ENCODE results near the gene CHAF1A.

Gene CHAF1A

DNA sequence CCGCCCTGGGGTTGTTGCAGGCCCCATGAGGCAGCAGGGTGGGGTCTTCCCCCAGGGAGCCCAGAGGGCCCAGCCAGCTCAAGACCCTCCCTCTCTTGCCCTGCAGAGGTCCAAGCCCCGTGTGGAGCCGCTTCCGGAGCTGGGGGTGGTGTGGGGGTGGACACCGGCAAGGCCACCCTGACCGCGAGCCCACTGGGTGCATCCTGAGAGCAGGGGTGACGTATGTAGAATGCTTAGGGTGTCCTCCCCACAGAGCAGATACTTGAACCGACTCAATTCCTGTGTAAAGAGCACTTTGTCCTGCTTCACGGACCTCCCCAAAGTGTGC lies 40.3 kb downstream of the CHAF1A start:
- DNase-seq = no peak

DNA sequence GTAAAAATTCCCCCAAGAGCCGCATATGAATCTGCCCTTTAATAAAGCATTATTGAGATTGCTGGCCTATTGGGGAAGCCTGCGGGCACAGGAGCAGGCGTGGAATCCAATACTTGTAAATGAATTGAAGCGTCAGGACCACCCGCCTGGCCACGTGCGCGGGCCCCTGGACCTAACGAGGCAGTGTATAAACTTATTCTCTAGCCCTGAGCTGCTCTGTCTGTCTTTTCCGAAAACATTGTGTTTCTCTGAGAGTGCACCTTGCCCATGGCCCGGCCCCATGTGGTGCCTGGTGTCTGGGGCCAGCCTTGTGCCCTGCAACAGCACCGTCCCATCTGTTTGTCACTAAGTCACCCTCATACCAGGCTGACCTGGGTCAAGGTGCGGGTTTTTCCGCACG lies 40.7 kb downstream of the CHAF1A start:
- DNase-seq = no peak

DNA sequence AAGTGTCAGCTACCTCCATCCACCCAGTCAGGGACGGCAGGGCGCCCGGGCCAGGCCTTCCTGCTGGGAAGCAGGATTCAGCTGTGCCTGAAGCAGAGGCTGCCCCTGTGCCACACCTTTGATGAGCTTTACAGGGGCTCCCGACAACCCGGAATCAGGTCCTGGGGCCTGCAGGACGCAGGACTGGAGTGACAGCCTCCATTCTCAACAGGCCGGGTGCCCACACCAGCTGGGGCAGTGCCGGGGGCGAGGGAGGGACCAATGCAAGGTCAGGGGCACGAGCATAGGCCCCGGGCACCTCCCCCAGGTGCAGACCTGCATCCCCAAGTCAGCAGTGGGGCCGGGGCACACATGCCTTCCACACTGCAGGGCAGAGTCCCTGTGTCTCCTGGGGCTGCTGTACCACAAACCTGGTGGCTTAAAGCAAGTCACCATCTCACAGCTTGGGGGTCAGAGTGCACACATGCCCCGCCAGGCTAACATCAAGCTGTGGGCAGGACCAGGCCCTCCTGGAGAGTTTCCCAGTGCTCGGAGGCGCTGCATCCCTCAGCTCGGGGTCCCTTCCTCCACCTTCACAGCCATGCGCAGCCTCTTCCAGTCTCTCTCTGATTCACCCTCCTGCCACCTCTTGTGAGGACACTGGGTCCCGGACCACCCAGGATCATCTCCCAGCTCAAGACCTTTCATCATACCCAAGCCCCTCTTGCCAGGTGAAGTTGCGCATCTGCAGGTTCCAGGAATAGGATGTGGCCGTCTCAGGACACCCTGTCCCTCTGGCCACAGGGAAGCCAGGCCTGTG lies 41.7 kb downstream of the CHAF1A start:
- no peak for DNase-seq

DNA sequence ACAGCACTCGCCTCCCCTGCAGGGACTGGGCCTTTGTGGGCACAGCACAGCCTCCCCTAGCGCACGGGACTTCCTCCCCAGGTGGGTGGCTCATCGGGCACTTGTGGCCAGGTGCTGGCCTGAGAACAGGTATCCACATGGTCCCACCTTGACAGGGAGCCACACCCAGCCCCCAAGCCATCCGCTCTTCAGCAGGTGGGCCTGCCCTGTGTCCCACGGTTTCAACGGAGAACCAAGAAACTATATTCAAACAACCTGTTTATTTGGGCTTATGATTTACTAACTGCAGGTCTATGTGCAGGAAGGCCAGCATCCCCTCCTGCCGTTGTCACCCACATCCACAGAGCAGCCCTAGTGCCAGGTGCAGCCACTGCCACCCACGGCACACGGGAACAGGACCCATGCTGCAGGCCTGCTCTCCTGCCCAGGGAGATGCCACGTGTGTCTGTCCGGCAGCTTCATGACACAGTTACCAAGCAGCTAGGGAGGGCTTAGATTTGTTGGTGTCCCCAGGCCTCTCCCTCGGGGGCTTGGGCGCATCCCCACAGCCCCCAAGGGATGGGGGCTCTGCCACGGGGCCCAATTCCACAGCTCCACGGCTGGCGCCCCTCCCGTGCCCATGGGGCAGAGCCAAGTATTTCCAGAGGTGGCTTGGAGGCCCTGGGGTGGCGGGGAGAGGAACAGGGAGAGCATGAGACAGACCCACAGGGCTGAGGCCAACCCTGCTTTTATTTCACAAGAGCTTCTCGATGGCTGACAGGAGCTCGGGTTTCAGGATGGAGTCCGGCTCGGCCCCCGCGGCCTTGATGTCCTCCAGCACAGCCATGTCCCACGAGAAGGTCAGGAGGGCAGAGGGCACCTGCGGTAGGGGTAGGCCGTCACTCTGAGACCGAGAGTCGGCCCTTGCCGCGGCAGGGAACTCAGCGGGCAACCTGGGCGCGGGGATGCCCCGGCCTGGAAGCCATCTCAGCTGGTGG lies 42.6 kb downstream of the CHAF1A start:
- DNase-seq = no peak

DNA sequence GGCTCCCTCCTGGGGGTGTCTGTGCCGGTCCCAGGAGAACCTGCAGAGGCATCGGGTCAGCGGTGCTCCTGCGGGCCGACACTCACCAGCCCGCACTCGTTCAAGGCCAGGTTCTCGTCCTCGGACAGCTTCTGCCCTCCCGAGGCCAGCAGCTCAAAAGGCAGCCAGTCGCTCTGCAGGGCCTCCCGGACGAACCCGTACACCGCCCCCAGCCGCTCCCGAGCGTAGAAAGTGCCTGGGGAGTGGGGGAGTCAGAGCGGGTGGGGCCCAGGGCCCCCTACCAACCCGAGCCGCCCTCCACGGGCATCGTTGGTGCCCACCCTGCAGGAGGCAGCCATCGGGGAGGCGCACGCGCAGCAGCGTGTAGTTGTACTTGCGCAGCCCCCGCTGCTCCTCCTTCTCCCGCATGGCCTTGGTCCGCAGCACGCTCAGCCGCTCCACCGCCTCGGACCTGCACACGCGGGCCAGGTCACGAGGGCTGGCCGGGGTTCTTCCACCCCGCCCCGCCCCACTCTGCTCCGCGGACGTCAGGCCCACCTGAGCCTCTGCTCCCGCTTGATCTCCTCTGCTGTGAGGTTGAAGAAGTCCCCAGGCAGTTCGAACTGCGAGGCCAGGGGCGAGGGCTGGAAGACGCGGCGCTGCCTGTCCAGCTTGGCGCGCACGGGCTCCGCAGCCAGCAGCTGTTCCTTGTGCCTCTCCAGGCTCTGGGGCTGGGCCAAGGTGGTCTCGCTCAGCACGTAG lies 43.7 kb downstream of the CHAF1A start:
- DNase-seq = no peak

DNA sequence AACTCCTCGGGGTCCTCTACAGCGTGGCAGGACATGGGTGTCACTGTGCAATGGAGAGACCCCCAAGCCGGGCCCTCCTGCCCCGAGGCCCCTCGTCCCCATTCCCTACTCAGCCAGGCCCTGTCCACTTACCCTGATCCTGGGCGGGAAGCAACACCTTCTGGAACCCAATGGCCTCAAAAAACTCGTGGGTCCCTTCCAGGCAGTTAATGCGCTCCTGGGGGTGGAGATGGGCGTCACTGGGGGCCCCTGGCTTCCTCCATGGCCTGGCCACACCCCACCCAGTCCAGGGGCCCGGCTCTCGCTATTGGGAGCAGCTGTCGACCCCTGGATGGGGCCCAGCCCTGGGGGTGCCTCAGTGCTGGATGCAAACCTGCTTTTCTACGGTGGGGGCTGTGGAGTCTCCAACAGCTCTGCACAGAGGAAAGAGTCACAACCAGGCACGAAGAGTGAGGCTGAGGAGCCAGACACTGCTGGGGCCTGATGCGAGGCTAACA lies 44.3 kb downstream of the CHAF1A start:
- DNase-seq = no peak

DNA sequence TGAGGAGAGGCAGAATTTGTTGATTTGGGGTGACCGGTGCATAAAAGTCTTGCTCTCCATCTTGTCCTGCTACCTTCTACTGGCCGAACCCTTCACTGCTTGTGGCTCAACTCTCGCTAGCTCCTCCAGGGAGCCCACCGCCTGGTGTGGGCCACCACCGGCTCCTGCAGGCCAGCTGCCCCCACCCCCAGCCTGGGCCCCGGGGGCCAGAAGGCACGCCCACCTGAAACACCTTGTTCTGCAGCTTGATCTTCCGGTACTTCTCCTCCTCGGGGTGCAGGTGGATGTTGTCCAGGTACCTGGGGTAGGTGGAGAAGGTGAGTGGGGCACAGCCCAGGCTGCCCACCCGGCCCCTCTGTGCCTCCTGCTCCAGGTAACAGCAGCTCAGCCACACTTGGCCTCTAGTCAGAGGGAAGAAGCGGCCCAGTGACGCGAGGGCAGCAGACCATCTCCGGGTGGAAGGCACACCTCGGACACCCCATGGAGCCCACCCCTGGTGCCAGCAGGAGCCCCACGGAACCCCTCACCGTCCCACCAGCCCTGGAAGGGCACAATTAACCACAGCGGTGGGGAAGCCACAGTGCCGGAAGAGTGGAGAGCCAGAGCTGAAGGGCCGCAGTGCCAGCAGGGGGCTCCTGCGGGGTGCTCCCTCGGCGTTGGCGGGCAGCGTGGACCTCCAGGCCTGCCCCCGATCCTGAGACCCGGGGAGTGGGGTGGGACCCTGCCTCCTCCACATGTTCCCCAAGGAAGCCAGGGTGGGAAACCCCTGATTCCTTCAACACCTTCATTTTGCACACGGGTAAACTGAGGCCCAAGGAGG lies 45.1 kb downstream of the CHAF1A start:
- DNase-seq = no peak

DNA sequence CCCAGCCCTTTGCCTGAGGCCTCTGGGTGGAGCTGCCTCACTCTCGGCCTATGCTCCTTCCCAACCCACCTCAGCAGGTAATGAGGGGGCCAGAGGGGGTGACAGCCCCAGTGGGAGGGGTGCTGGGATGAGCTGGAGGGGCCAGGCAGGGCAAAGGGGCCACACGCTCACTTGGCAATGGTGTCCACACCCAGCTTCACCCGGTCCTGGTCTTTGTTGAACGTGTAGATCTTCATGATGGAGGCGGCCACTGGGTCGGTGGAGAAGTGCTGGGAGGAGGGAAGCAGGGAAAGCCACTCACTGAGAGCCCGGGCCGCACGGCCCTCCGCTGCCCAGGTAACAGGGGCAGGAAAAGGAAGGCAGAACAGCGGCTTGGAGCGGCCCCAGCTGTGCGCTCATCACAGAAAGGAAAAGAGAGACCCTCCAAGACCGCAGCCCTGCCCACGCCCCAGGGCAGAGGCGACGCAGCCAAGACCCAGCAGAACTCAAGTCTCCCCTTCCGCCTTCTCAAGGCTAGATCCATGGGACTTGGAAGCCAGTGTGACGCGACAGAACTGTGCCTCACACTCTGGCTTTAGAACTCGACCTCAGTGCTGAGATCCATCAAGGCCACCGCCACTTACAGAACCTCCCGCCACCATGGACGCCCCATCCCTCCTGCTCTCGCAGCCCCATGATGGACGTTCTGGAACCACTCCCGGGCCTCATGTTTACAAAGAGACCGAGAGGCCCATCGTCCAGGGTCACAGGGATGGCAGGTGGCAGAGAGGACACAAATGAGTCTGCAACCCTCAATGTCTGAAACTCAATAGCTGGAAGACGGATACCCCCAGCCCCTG lies 45.9 kb downstream of the CHAF1A start:
- DNase-seq = no peak

DNA sequence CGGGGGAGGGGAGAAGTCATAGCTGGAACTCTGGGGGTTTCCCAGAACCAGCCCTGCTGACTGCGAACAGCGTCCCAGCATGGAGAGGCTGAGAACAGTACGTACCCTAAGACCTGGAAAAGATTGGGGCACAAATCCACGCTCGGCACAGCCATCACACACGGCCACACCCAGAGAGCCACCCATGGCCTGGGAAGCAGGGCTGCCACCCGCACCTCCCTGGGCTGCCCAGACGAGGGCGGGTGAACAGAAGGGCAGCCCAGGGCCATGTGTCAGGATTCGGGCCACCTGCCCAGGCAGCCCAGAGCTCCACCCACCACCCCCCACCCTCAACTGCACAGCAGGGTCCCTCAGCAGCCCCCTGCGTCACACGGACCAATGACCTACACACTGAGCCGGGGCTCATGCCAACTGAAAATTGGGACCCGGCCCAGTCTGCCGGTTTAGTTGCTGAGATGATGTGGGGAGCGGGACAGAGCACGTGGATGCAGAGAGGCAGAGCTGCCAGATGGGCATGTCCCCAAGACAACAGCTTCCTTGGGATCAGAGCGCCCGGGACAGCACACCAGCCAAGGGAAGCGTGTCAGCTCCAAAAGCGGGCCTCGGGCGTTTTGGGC lies 46.7 kb downstream of the CHAF1A start:
- DNase-seq = no peak

DNA sequence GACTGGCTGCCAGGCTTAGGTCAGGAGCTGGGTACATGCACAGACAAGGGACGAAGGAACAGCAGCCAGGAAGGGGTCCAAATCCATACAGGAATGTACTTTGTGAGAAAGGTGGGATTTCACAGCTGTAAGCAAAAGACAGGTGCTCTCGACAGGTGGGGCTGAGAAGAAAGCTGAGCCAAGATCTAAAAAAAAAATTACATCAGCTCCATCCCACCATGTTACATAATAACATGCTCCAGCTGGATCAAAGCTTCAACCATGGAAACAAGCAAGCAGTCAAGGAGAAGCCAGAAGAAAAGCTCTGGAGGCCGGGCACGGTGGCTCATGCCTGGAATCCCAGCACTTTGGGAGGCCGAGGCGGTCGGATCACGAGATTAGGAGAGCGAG lies 47.2 kb downstream of the CHAF1A start:
- no peak for DNase-seq

DNA sequence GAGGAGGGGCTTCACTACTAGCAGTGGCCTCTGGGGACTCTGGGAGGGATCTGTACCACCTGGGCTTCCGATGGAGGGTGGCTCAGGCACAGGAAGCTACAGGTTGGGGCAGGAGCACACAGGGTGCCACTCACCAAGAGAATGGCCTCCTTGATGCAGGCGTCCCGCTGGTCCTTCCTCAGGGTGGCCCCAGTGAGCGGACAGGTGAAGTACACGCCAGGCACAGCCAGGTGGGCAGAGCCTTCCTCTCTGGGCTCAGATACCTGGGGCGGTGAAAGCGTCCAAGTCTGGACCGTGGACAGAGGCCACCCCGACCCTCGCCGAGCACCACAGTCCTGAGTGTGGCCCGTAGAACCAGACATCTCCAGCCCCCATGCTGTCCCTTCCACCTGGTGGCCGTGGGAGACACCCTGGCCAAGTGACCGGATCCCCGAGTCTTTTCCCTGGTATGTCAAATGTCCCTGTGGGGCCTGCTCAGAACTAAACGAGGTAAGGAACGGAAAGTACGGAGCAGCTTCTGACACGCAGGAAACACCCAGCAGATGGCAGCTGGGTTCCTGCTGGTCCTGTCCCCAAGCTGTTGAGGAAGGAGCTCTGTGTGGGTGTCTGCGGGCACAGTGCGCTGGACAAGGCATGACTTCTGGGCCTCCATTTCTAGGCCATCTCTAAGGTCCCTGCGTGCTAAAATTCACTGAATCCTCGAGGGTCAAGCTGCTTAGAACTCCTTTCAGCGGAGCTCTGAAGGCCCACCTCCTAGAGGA lies 50.0 kb downstream of the CHAF1A start:
- no peak for DNase-seq

DNA sequence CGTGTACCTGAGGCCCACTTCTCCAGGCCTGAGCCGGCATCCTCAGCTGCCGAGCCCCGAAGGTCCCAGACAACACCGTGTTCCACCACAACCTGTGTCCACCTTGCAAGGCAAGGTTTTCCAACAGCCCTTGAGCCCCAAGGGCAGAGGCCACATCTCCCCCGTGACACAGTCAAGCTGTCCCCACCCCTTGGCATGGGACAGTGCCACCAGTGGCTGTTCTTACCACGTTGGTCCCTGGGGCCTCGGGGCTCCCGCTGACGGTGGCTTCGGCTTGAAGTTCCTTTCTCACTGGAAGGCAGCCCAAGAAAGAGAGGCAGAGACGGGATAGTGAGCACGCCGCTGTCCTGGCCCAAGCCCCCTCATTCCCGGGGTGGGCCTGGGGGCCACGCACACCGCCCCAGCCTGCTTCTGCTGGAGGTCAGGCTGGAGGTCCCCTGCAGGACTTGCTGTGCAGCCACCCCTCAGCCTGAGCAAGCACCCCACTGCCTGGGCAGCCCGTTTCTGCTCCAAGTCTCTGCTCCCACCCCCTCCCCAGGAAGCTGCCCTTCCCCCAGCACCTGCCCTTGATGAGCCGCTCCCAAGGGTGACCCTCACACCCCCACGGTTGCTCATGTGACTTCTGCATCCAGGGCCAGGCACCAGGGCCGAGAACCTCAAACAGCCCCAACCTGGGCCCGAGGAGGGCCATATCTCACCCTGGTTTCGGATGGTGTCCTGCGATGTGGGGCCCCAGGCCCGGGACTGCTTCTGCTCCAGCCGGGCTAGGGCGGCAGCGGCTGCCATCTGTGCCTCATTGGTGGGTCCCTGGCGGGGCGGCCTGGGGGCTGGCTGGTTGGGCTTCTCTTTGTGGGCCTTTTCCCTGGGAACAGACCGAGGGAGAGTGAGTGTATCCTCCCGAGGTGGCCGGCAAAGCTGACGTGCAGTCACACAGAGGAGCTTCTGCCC lies 51.1 kb downstream of the CHAF1A start:
- DNase-seq = no peak

DNA sequence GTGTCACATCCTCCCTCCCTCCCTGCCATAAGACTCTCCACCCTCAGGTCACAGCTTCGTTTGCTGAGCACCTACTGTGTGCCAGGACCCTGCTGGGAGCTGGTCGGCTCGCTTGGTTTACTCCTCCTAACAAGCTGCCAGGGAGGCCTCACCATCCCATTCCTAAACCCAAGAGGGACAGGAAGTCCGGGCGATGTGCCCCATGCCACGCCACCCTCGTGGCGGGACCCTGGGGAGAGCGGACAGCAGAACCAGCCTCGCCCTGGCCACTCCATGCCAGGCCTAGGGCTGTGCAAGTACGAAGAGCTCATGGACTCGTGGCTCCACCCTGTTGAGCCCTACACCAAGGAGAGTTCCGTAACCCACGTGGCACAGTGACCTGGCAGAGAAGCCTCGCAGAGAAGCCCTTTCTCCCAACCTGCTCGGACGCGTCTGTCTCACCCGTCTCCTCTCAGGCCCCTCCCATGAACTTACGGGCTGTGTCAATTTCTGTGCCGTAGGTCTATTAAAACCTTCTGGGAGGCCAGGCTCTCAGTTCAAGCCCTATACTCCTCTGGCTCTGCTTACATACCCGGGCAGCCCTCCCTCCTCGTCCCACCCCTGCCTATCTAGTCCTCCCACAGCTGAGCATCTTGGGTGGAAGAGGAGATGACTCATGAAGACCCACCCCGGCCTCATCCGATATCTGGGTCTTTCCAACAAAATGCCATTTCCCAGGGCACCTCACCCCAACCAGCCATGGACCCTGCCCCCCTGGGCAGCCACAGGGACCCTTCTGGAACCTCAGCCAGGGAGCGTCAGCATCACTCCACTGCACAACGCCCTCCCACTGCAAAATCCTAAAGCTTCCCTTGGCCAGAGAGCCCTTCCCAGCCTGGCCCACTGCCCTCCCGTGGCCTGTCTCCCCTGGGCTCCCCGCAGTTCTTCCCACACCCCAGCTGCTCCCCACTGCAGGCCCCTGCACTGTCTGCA lies 52.6 kb downstream of the CHAF1A start:
- DNase-seq = no peak

DNA sequence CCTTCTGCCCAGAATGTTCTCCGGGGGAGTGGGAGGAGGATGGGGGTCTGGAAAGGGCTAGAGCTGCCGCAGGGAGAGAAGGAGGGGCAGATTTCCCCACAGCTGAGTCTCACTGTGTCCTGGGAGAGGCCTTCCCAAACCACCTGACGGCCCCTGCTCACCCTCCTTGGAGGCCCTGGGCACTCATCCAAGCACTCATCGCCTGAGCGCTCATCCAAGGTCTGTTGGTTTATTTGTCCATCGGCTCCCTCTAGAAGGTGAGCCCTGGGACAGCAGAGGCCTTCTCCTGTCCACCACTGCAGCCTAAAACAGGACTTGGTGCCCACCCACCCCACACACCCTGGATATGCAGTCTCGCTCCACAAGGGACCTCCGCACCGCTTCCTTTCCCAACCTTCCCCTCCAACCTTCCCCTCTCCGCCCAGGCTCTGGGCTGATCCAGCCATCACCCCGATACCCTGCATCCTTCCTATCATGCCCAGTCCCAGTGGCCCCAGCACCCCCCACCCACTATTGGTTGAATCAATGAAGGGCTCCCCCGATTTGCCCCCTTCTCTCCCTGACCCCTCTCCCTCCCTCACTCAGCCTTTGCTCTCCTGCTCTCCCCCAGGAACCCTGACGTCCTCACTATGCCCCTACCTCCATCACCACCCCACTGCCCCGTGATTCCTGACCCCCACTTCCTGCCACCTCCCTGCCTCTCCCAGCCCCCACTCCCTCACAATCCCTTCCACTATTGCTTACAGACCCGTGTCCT lies 53.5 kb downstream of the CHAF1A start:
- peak; percentile 59 for DNase-seq

DNA sequence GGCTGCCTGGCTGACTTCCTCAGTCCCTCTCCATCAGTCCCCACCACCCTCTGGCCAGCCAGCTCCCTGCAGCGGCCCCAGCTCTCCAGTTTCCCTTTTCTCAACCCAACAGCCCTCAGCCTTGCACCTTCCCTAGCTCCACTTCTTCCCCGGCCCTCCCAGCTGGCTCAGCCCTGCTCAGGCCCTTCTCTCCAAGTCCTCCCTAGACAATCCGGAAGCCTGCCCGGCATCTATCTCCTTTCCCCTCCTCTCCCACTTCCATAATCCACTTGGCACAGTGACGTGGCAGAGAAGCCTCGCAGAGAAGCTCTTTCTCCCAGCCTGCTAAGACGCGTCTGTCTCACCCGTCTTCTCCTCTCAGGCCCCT lies 54.0 kb downstream of the CHAF1A start:
- DNase-seq = peak; percentile 98

DNA sequence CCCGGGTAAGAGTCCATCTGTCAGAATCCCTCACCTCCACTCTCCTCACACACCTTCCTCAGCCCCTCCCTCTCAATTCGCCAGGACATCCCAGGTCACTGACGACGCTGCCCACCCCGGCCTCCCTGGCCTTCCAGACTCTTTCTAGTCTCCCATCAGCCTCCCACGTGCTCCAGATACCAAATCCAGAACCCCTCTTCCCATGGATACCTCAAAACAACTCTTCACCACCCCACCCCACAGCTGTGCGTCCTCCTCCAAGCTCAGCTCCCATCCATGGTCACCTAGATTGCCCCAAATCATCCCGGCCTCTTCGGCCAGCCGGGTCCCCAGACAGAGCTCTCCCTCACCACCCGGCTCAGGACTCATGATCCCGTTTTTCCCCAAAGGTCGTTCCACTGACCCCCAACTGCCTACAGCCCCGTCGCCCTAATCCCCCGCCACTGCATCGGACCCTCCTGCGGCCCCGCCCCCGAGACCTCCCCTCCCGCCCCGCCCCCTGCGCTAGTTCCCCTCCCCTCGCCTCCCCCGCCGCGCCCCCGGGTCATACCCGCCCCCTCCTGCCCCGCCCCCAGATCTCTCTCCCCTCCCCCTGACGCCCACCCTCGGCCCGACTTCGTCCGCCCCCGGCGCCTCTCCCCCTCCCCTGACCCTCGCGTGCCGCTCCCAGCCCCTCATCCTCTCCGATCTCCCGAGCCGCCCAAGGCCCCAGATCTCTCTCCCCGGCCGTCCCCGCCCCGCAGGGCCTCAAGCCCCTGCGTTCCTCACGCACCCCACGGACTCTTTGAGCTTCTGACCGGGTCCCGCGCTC lies 54.6 kb downstream of the CHAF1A start:
- peak; percentile 85 for DNase-seq
